ENCODE results near the gene USP46. TPM values are rescaled to one million over a fixed set of nuclear protein-coding genes. Genes with fewer than 3 reads are reported as not detected.
A peak's percentile ranks its signal among the peaks of the same experiment; 100 is the strongest.

USP46 gene
- total and polyA plus RNA-seq, 2 of the 13 experiments (the other 11 are each of a cell fraction or from before 2014, with no cell fraction given): 4.7 to 17.4 TPM

GRCh38 chr4:52659001-52659721 is at the start of gene USP46 (continued):
- TF ChIP-seq U2AF1 (optimal IDR thresholded peaks at IDR 0.05; ENCODE audit: low read depth, low read length) (no peak), ZNF337 (CRISPR knock-in tag; IDR thresholded peaks at IDR 0.05; ENCODE audit: borderline replicate concordance, low read depth) (no peak), RAD21 (CRISPR knock-in tag; IDR thresholded peaks at IDR 0.05) (no peak), RFXAP (CRISPR knock-in tag; IDR thresholded peaks at IDR 0.05; ENCODE audit: borderline replicate concordance) (no peak), ZNF580 (CRISPR knock-in tag; IDR thresholded peaks at IDR 0.05; ENCODE audit: borderline replicate concordance, low read depth) (no peak), ISL2 (CRISPR knock-in tag; IDR thresholded peaks at IDR 0.05) (no peak), HOXA9 (CRISPR knock-in tag; IDR thresholded peaks at IDR 0.05; ENCODE audit: borderline replicate concordance) (no peak), ZNF558 (CRISPR knock-in tag; IDR thresholded peaks at IDR 0.05; ENCODE audit: borderline replicate concordance) (no peak), NONO (IDR thresholded peaks at IDR 0.05) (no peak), NONO (CRISPR knock-in tag; conservative IDR thresholded peaks at IDR 0.05) (no peak), HDAC1 (CRISPR knock-in tag; IDR thresholded peaks at IDR 0.05) (0 out of 2 replicates have a peak, but pooled peaks have one; percentile 14), KDM5B (CRISPR knock-in tag; IDR thresholded peaks at IDR 0.05; ENCODE audit: borderline replicate concordance) (0 out of 2 replicates have a peak, but pooled peaks have one; percentile 46), NFYB (CRISPR knock-in tag; IDR thresholded peaks at IDR 0.05) (no peak), ZNF292 (CRISPR knock-in tag; IDR thresholded peaks at IDR 0.05; ENCODE audit: borderline replicate concordance, low read depth) (no peak), NR2F2 (IDR thresholded peaks at IDR 0.05; ENCODE audit: borderline replicate concordance, low read depth) (no peak), GLMP (CRISPR knock-in tag; IDR thresholded peaks at IDR 0.05; ENCODE audit: borderline replicate concordance) (no peak), ZKSCAN1 (IDR thresholded peaks at IDR 0.05; ENCODE audit: low read length) (no peak), BATF2 (CRISPR knock-in tag; IDR thresholded peaks at IDR 0.05) (no peak), FOXM1 (CRISPR knock-in tag; IDR thresholded peaks at IDR 0.05) (no peak), ZNF547 (CRISPR knock-in tag; IDR thresholded peaks at IDR 0.05) (no peak), ETS1 (CRISPR knock-in tag; IDR thresholded peaks at IDR 0.05) (no peak), ZNF451 (CRISPR knock-in tag; IDR thresholded peaks at IDR 0.05) (no peak), ZNF563 (CRISPR knock-in tag; IDR thresholded peaks at IDR 0.05) (no peak), JUNB (CRISPR knock-in tag; IDR thresholded peaks at IDR 0.05; ENCODE audit: borderline replicate concordance) (no peak), RBM39 (IDR thresholded peaks at IDR 0.05; ENCODE audit: low read depth, low read length, poor library complexity, severe bottlenecking) (no peak), RFXANK (CRISPR knock-in tag; IDR thresholded peaks at IDR 0.05) (no peak), ZNF629 (CRISPR knock-in tag; conservative IDR thresholded peaks at IDR 0.05) (no peak), ZNF792 (CRISPR knock-in tag; IDR thresholded peaks at IDR 0.05) (0 out of 2 replicates have a peak, but pooled peaks have one; percentile 14), MBNL3 (CRISPR knock-in tag; conservative IDR thresholded peaks at IDR 0.05) (no peak), ZNF605 (CRISPR knock-in tag; IDR thresholded peaks at IDR 0.05) (no peak)

All from HepG2 (cell line).